ENCODE results near the gene FREM1.

FREM1 gene

DNA sequence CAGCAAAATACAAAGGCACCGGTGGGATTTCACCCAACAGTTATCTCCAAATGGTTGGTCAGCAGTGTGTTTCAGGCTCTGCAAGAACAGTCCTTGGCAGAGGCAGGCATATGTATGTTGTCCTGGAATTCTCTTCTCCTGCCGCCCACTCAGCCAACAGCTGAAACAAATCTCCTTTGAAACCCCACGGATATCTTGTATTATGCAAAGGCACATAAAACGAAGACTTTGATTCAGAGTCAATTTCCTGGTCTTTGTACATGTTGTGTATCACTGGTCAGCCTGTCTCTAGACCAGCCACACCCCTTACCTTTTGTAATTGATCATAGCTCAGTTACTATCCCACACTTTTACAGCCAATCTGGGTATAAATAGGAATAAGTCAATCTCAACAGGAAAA lies 29.2 kb downstream of the FREM1 start:
- no peak overlapping the region for H3K27ac ChIP-seq
- DNase-seq (ENCODE audit: low spot score) = no peak

DNA sequence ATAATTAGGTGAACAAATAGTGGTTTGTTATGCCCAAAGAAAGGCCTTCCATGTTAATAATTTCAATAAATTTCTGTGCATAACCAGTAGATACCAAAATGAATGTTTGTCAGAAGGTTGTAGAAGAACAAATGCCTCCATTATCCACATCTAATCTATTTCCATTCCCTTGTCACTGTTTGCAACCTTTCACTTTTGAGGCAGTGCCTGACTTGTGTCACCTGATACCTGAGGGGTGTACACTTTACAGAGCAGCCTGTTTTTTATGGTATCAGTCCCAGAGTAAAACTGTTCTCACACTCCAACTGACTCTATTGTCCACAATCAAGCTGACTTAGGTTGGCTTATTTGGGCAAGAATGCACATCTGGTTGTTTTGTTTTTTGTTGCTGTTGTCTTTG lies 40.1 kb downstream of the FREM1 start:
- Histone ChIP-seq H3K4me3 (no peak overlapping the region), H3K27ac (no peak overlapping the region)
- TF ChIP-seq, protein P1, sequence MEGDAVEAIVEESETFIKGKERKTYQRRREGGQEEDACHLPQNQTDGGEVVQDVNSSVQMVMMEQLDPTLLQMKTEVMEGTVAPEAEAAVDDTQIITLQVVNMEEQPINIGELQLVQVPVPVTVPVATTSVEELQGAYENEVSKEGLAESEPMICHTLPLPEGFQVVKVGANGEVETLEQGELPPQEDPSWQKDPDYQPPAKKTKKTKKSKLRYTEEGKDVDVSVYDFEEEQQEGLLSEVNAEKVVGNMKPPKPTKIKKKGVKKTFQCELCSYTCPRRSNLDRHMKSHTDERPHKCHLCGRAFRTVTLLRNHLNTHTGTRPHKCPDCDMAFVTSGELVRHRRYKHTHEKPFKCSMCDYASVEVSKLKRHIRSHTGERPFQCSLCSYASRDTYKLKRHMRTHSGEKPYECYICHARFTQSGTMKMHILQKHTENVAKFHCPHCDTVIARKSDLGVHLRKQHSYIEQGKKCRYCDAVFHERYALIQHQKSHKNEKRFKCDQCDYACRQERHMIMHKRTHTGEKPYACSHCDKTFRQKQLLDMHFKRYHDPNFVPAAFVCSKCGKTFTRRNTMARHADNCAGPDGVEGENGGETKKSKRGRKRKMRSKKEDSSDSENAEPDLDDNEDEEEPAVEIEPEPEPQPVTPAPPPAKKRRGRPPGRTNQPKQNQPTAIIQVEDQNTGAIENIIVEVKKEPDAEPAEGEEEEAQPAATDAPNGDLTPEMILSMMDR (IDR thresholded peaks at IDR 0.05) = no peak
- DNase-seq (ENCODE audit: low spot score) = no peak

More for the DNA sequence above, 29.2 kb downstream of the FREM1 start:
- TF ChIP-seq, protein P1 (IDR thresholded peaks at IDR 0.05) = no peak
- H3K4me3 ChIP-seq = no peak overlapping the region

DNA sequence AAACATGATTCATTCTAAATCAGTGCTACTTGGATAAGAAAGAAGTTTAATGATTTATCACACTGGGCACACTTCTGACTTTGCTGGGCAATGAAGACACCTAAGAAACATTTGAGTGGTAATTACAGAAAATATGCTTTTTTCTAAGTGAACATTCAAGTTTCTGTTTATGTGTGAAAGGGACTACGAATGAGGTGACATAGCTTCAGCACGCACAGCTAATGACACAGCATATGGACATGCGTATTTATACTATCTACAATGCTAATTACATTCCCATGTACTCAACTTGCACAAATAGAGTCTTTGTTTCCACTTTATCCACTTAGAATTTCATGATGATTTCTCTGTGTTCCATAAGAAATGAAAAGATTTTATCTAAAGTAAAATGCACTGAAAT lies 40.6 kb downstream of the FREM1 start:
- H3K4me3 ChIP-seq = no peak overlapping the region
- TF ChIP-seq, protein P1 (IDR thresholded peaks at IDR 0.05) = no peak
- no peak overlapping the region for H3K27ac ChIP-seq
- no peak for DNase-seq (ENCODE audit: low spot score)

DNA sequence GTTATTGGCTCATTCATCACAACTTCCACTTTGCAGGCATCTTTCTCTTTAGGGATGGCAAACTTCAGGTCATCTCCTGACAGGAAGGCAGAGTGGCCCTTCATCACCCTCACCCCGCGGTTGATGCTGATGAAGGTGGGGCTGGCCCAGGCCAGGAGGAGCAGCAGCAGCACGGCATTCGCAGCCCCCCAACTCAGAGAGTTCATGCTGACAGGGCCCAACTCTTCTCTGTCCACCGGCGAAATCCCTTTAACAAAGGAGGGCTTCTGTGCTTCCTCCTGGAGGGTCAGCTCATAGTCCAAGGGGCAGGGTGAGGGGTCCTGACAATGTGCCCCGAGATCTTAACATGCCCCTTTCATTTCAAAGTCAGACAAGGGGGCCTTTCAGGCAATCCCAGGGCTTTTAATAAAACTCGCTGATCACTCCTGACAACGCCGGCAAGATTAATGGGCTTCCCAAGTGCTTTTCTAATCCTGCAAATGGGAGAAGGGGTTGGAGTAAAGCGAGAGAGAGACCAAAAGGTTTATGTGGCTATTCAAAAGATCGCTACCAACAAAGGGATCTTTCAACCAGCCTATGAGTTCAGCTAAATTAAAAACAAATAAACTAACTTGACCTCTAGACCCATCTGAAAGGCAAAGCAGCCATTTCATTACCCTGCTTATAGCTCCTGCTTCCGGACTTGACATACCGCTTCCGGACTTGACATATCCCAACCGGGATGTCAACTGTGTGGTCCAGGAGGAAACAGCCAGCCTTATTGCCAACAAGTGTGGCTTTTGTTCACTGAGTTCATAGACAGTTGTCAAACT lies 41.2 kb downstream of the FREM1 start:
- H3K4me3 ChIP-seq = no peak overlapping the region
- TF ChIP-seq, protein P1 (IDR thresholded peaks at IDR 0.05) = no peak
- H3K27ac ChIP-seq = no peak overlapping the region
- no peak for DNase-seq (ENCODE audit: low spot score)

DNA sequence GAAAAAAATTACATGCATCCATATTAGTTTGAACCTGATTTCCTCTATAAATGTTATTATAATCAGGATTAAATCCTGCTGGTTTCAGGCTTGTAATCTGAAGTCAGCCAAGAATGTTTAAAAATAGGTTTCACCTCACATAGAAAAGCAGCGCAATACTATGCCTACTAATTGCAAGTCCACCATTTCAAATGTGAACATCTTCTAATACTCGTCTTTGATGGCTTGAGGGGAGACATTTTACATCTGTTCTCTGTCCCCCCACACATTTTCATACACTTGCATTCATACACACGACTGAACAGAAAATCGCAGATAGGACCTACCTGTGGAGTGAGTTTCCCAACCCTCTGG lies 41.8 kb downstream of the FREM1 start:
- Histone ChIP-seq H3K4me3 (no peak overlapping the region), H3K27ac (no peak overlapping the region)
- DNase-seq (ENCODE audit: low spot score) = no peak
- TF ChIP-seq, protein P1 (IDR thresholded peaks at IDR 0.05) = no peak

DNA sequence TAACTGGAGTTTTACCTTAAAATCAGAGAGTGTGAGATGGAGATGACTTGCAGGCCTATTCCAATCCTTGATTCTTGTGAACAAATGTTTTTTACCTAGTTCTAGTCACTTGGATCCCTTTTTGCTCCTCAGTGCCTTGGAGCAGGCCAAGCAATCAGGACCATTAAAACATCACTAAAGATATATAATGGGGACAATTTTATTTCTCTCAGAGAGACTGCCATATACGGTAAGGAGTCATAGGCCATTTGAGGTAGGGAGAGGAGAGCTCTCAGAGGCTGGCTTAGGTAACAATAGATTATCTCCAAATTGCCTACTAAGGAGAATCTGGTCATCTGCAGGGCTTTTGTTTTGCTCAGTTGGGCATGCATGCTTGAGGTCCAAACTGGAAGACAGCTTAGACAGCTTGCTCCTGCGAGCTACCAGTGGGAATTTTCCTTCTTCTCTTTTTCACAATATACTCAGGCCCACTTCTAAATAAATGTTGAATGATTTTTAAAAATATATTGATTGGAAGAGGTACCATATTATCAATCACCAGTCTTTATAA lies 44.0 kb downstream of the FREM1 start:
- TF ChIP-seq, protein P1 (IDR thresholded peaks at IDR 0.05) = no peak
- H3K27ac ChIP-seq = no peak overlapping the region
- no peak for DNase-seq (ENCODE audit: low spot score)
- H3K4me3 ChIP-seq = no peak overlapping the region

DNA sequence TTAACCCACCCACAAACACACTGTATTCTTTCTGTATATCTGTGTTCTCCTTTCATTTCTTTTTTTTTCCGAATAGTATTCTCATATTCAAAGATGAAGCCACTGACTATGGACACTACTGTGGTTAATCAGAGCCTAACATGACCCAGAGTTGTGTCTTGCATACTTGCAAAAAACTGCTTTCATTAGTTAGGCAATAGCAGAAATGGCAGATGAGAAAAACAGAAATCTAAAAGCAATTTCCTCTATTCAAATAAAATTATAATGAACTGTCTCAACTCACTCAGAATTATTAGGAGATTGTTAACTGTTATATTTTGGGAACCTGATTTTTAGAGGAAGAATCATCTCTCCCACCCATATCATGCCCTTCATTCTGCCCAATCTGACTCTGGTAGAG lies 45.9 kb downstream of the FREM1 start:
- Histone ChIP-seq H3K27ac (no peak overlapping the region), H3K4me3 (no peak overlapping the region)
- TF ChIP-seq, protein P1 (IDR thresholded peaks at IDR 0.05) = no peak
- DNase-seq (ENCODE audit: low spot score) = no peak

All from coronary artery (tissue), 2 donors.